Hepatocyte (in vitro differentiated cells): Measurements from ENCODE around the gene ITIH1.

ENCODE experiments used
- CTCF ChIP-seq: fragments of 200-600 bp; sonication (generic); IDR thresholded peaks from 2 replicates; pipeline ENCODE4 v1.5.1; 2016; ENCODE audit warnings: antibody characterized with exemption, mild to moderate bottlenecking; ENCODE audit not compliant: poor library complexity
- EZH2 ChIP-seq: fragments of 200-600 bp; sonication (generic); IDR thresholded peaks from 2 replicates; pipeline ENCODE4 v1.6.1; 2016; ENCODE audit warnings: antibody characterized with exemption, mild to moderate bottlenecking, borderline replicate concordance
- EZH2phosphoT487 ChIP-seq: fragments of 200-600 bp; sonication (generic); IDR thresholded peaks from one replicate; pipeline ENCODE4 v1.6.1; 2018; ENCODE audit warnings: antibody characterized with exemption, mild to moderate bottlenecking, low read depth, moderate library complexity; ENCODE audit not compliant: unreplicated experiment, severe bottlenecking

GRCh38 chr3:52796411-52796810 is 19.0 kb downstream of the ITIH1 start:
- TF ChIP-seq CTCF (no peak), EZH2 (no peak), EZH2phosphoT487 (no peak)
